Activated CD8-positive, alpha-beta T cell treated with anti-CD3 and anti-CD28 coated beads for 36 hours (primary cell): ENCODE data around the gene LIMK1. TPM values are rescaled to one million over a fixed set of nuclear protein-coding genes. Genes with fewer than 3 reads are reported as not detected.

Experiments
- ATAC-seq: fragments of 200-7000 bp; cut with Tn5 transposase; one replicate; pipeline ENCODE4 v1.10.0; 2021; ENCODE audit warnings: mild to moderate bottlenecking, moderate library complexity
- CTCF ChIA-PET: fragments of 350-600 bp; sonication (Branson Sonifier 250); formaldehyde crosslinking; loops from one replicate; lab custom pipeline; 2021; ENCODE audit warnings: antibody characterized with exemption; lab: Charles Lee
- POLR2A ChIA-PET: fragments of 350-600 bp; sonication (Branson Sonifier 250); formaldehyde crosslinking; loops from one replicate; lab custom pipeline; 2021; ENCODE audit warnings: antibody characterized with exemption; lab: Charles Lee
- DNase-seq: peaks from one replicate; pipeline ENCODE4 v3.0.0-alpha.2; 2020
- H3K27ac Mint-ChIP-seq: one replicate; pipeline ENCODE4 v1.8.0; 2021; ENCODE audit warnings: mild to moderate bottlenecking, mixed read lengths
- H3K27me3 Mint-ChIP-seq: one replicate; pipeline ENCODE4 v1.8.0; 2021; ENCODE audit warnings: mixed read lengths
- H3K36me3 Mint-ChIP-seq: one replicate; pipeline ENCODE4 v1.8.0; 2021; ENCODE audit warnings: low read depth, mixed read lengths
- H3K4me1 Mint-ChIP-seq: one replicate; pipeline ENCODE4 v1.8.0; 2021; ENCODE audit warnings: low read depth, mixed read lengths
- H3K4me3 Mint-ChIP-seq: one replicate; pipeline ENCODE4 v1.8.0; 2021; ENCODE audit warnings: mild to moderate bottlenecking, moderate library complexity, mixed read lengths
- H3K9me3 Mint-ChIP-seq: one replicate; pipeline ENCODE4 v1.8.0; 2021; ENCODE audit warnings: mixed read lengths
- intact Hi-C: fragments of 100-400 bp; cut with micrococcal nuclease; formaldehyde crosslinking; loops from one replicate; pipeline ENCODE4 v1.10.0; 2022
- total RNA-seq, 2 experiments: library from RNA; stranded (reverse); gene quantifications; one replicate each; pipeline ENCODE4 v1.2.3, GENCODE V29; 2021
- TF ChIP-seq, protein P1 (sequence below): fragments of 200-600 bp; IDR thresholded peaks from one replicate; pipeline ENCODE4 v1.8.0; 2022; ENCODE audit warnings: antibody characterized with exemption, mild to moderate bottlenecking

The LIMK1 gene
- total RNA-seq = 10 to 100 TPM; 17.8 to 20.8 TPM

DNA sequence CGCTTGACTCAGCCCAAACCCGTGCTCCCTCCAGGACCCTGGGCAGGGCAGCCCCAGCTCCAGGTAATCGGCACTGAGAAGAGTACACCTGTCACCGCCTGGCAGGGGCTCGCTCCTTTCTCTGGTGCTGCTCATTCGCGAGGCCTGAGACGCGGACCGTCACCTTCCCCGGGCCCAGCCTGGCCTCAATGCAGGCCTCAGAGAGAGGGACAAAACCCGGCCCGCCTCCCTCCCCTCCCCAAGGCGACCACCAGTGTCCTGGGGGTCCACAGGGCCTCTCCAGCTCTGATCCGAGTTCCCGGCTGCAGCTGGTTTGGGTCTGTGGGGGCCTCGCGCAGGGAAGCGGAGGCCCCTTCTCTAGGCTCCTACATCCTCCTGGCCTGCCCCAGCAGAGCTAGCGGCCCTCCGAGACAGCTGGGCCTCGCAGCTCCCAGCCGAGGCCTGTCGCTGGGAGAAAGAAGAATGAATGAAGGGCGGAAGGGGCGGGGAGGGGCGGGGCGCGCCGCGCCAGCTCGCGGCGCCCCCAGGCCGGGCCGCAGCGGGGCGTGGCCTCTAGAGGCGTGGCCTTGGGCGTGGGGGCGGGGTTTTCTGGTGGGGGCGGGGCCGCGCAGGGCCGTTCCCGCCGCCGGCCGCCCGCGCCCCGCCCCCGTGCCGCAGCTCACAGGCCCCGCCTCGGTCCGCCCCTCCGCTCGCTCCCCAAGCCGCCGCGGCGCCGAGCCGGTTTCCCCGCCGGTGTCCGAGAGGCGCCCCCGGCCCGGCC lies at the start of gene LIMK1:
LIMK1 (plus strand) TSS at position 688 of the 760 bp plus-strand sequence. CDS start 187 bp downstream, outside the sequence.
- Mint-ChIP-seq H3K36me3 (peaks cover 13% of the 10 kb centered on the region), H3K4me1 (peaks cover 8% of the 10 kb centered on the region), H3K9me3 (no peaks in the 10 kb centered on the region), H3K27me3 (no peaks in the 10 kb centered on the region), H3K27ac (peak within 1 kb of the TSS; percentile 86), H3K4me3 (peak within 1 kb of the TSS; percentile 83)
- peak; percentile 95 for ATAC-seq
- ChIA-PET POLR2A (interaction anchor here (0.6 to 6.4 kb wide), 9 partner anchors 10 to 191 kb away, joined by 3 to 33 read pairs (median 4); partner anchors contain the start of gene EIF4H), CTCF (interaction anchor here (0.9 to 3.2 kb wide), 3 partner anchors 10 to 100 kb away, joined by 3 to 17 read pairs (median 4); no protein-coding TSS in a partner anchor)
- TF ChIP-seq, protein P1, sequence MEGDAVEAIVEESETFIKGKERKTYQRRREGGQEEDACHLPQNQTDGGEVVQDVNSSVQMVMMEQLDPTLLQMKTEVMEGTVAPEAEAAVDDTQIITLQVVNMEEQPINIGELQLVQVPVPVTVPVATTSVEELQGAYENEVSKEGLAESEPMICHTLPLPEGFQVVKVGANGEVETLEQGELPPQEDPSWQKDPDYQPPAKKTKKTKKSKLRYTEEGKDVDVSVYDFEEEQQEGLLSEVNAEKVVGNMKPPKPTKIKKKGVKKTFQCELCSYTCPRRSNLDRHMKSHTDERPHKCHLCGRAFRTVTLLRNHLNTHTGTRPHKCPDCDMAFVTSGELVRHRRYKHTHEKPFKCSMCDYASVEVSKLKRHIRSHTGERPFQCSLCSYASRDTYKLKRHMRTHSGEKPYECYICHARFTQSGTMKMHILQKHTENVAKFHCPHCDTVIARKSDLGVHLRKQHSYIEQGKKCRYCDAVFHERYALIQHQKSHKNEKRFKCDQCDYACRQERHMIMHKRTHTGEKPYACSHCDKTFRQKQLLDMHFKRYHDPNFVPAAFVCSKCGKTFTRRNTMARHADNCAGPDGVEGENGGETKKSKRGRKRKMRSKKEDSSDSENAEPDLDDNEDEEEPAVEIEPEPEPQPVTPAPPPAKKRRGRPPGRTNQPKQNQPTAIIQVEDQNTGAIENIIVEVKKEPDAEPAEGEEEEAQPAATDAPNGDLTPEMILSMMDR = no peak
- intact Hi-C loops = loop anchor here (5.0 kb wide), 1 partner anchor 194 kb away; no protein-coding TSS in a partner anchor
- peak; percentile 80 for DNase-seq

DNA sequence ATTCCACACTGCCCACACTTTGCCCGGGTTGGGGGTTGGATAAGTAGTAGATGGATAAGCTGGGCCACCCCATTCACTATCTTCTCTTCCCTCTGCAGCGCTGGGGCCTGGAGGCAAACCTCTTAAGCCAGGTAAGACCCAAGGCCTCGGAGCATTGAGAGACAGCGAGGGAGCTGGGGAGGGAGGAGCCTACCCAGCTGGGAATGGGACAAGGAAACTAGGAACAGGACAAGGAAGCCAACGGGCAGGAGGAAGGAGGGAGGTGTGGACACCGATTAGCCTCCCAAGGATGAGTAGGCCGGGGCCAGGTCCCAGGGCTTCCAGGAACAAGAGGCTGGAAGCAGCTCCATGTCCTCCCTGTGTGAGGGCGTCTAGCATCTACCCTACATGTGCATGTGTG lies 46.0 kb upstream of the LIMK1 start:
- no peak overlapping the region for H3K27ac Mint-ChIP-seq
- ChIA-PET CTCF (interaction anchor here (7.3 kb wide), 1 partner anchor 11 kb away, joined by 38 read pairs; the partner anchor contains the start of gene ELN), POLR2A (interaction anchor here (1.2 kb wide), 1 partner anchor 12 kb away, joined by 3 read pairs; no protein-coding TSS in a partner anchor)
- H3K36me3 Mint-ChIP-seq = no peaks in the 10 kb centered on the region
- H3K4me1 Mint-ChIP-seq = no peaks in the 10 kb centered on the region
- H3K4me3 Mint-ChIP-seq = no peak overlapping the region
- intact Hi-C loops = no loop called here
- H3K27me3 Mint-ChIP-seq = no peaks in the 10 kb centered on the region
- TF ChIP-seq, protein P1 = no peak
- no peaks in the 10 kb centered on the region for H3K9me3 Mint-ChIP-seq
- DNase-seq (no peak), ATAC-seq (no peak)

DNA sequence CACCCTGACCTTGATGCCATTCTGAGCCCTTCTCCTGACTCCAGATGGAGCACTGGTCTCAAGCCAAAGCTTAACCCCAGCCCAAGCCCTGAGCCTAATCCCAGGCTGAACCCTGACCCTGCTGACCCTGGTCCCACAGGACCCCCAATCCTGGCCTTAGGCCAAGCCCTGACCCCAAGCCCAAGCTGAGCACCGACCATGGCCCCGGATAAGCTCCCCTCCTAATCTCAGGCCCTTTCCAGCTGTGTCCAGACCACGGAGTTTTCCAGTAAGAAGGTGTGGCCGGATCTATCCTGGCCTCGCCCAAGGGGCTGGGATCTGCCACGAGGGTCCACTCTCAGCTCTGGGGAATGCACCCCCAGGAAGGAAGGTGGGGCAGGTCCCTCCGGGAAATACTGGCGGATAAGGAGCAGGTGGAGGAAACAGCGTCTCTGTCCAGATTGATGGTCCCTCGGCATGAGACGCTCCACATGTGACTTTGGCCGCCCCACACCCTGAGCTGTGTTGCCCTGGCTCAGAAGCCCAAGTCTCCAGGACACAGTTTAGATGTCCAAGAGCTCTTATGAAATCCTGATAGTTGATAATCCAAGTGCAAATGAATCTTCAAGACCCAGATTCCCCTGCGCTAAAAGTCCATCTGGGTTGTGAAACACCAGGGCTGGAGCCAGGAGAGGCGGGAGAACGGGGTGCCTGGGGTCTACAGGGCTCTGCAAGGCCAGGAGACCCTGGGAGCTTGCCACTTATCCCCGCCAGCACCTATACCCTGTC lies 45.2 kb upstream of the LIMK1 start:
- CTCF ChIA-PET = interaction anchor here (1.1 to 7.3 kb wide), 2 partner anchors 8 to 12 kb away, joined by 3 to 38 read pairs; partner anchors contain the start of gene ELN
- Mint-ChIP-seq H3K36me3 (no peaks in the 10 kb centered on the region), H3K27me3 (no peaks in the 10 kb centered on the region), H3K9me3 (no peaks in the 10 kb centered on the region), H3K27ac (no peak overlapping the region), H3K4me1 (no peaks in the 10 kb centered on the region), H3K4me3 (no peak overlapping the region)
- ATAC-seq = no peak
- POLR2A ChIA-PET = no interaction called here
- no peak for DNase-seq
- intact Hi-C loops = no loop called here
- TF ChIP-seq, protein P1 = no peak

DNA sequence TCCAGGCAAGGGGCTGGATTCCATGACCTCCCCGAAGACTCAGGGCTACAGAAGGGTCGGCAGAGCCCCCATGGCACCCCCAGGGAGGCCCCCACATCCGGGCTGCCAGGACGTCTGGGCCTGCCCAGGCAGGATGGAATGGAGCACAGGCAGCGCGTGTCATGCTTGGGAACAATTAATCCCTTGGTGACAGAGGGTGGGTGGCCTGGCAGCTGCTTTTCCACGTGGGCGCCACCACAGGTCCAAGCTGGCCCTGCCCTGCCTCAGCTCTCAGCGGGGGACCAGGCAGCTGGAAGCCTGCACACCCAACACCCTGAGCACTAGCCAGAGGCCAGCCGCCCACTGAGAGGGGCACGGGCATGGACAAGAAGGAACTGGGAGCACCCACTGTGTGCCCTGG lies 44.3 kb upstream of the LIMK1 start:
- no peak overlapping the region for H3K4me3 Mint-ChIP-seq
- no peak for DNase-seq
- TF ChIP-seq, protein P1 = no peak
- H3K9me3 Mint-ChIP-seq = no peaks in the 10 kb centered on the region
- POLR2A ChIA-PET = interaction anchor here (0.6 kb wide), 1 partner anchor 978 kb away, joined by 3 read pairs; no protein-coding TSS in a partner anchor
- H3K27me3 Mint-ChIP-seq = no peaks in the 10 kb centered on the region
- ATAC-seq = no peak
- H3K36me3 Mint-ChIP-seq = no peaks in the 10 kb centered on the region
- intact Hi-C loops = no loop called here
- H3K4me1 Mint-ChIP-seq = no peaks in the 10 kb centered on the region
- no peak overlapping the region for H3K27ac Mint-ChIP-seq
- CTCF ChIA-PET = interaction anchor here (1.1 to 7.3 kb wide), 2 partner anchors 9 to 13 kb away, joined by 3 to 38 read pairs; partner anchors contain the start of gene ELN
